SK-N-SH (cell line): ENCODE measurements around the gene NIPAL3.

Experiments
- CTCF ChIP-seq: fragments of 200-600 bp; sonication (generic); IDR thresholded peaks from 2 replicates; pipeline ENCODE4 v1.6.1; 2017; ENCODE audit warnings: antibody characterized with exemption, mild to moderate bottlenecking, moderate library complexity
- EP300 ChIP-seq, 2 experiments: IDR thresholded peaks; 2 replicates each; pipeline versions ENCODE4 v1.4.0 to v1.6.1; 2012; ENCODE audit warnings: borderline replicate concordance in 1 of 2, low read depth in 1 of 2, low read length in 1 of 2
- FOXJ3 ChIP-seq: sonication (generic); formaldehyde crosslinking; IDR thresholded peaks from 2 replicates; pipeline ENCODE4 v1.5.1; 2020; ENCODE audit warnings: mild to moderate bottlenecking, missing genetic modification reagents
- NRF1 ChIP-seq: IDR thresholded peaks from 2 replicates; pipeline ENCODE4 v1.6.1; 2012; ENCODE audit warnings: low read depth, mild to moderate bottlenecking, low read length
- POLR2AphosphoS5 ChIP-seq: IDR thresholded peaks from 2 replicates; pipeline ENCODE4 v1.6.1; 2012; ENCODE audit warnings: low read depth, low read length
- RCOR1 ChIP-seq: fragments of 150-350 bp; IDR thresholded peaks from 2 replicates; pipeline ENCODE4 v1.6.1; 2017; ENCODE audit warnings: antibody characterized with exemption, low read length
- USF1 ChIP-seq: IDR thresholded peaks from 2 replicates; pipeline ENCODE4 v1.4.0; 2012; ENCODE audit warnings: low read depth, borderline replicate concordance
- TF ChIP-seq, protein P1 (sequence below): IDR thresholded peaks from 2 replicates; pipeline ENCODE4 v1.6.1; 2012; ENCODE audit warnings: mild to moderate bottlenecking, low read depth, low read length, moderate library complexity

- TF ChIP-seq NRF1 (no peak), FOXJ3 (CRISPR knock-in tag) (no peak), CTCF (no peak), RCOR1 (no peak), POLR2AphosphoS5 (no peak), EP300 (IDR thresholded peaks at IDR 0.05; ENCODE audit: borderline replicate concordance in 1 of 2, low read depth in 1 of 2, low read length in 1 of 2) (no peak), USF1 (no peak)
- TF ChIP-seq, protein P1, sequence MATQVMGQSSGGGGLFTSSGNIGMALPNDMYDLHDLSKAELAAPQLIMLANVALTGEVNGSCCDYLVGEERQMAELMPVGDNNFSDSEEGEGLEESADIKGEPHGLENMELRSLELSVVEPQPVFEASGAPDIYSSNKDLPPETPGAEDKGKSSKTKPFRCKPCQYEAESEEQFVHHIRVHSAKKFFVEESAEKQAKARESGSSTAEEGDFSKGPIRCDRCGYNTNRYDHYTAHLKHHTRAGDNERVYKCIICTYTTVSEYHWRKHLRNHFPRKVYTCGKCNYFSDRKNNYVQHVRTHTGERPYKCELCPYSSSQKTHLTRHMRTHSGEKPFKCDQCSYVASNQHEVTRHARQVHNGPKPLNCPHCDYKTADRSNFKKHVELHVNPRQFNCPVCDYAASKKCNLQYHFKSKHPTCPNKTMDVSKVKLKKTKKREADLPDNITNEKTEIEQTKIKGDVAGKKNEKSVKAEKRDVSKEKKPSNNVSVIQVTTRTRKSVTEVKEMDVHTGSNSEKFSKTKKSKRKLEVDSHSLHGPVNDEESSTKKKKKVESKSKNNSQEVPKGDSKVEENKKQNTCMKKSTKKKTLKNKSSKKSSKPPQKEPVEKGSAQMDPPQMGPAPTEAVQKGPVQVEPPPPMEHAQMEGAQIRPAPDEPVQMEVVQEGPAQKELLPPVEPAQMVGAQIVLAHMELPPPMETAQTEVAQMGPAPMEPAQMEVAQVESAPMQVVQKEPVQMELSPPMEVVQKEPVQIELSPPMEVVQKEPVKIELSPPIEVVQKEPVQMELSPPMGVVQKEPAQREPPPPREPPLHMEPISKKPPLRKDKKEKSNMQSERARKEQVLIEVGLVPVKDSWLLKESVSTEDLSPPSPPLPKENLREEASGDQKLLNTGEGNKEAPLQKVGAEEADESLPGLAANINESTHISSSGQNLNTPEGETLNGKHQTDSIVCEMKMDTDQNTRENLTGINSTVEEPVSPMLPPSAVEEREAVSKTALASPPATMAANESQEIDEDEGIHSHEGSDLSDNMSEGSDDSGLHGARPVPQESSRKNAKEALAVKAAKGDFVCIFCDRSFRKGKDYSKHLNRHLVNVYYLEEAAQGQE: no peak
Measured at GRCh38 chr1:24424990-24425389, 9.4 kb downstream of the NIPAL3 start.
